Measurements from ENCODE around the gene COMMD3.

- TF ChIP-seq SUZ12 (IDR thresholded peaks at IDR 0.05; ENCODE audit: extremely low read depth, insufficient read depth, insufficient read length) (no peak), ZNF274 (IDR thresholded peaks at IDR 0.05; ENCODE audit: low read depth, low read length) (no peak), YY1 (IDR thresholded peaks at IDR 0.05; ENCODE audit: insufficient read depth, insufficient read length) (no peak)
Observed at GRCh38 chr10:22318772-22319171, 2.6 kb downstream of the COMMD3 start.
